ENCODE data around the gene PLBD2.

Gene PLBD2, protein sequence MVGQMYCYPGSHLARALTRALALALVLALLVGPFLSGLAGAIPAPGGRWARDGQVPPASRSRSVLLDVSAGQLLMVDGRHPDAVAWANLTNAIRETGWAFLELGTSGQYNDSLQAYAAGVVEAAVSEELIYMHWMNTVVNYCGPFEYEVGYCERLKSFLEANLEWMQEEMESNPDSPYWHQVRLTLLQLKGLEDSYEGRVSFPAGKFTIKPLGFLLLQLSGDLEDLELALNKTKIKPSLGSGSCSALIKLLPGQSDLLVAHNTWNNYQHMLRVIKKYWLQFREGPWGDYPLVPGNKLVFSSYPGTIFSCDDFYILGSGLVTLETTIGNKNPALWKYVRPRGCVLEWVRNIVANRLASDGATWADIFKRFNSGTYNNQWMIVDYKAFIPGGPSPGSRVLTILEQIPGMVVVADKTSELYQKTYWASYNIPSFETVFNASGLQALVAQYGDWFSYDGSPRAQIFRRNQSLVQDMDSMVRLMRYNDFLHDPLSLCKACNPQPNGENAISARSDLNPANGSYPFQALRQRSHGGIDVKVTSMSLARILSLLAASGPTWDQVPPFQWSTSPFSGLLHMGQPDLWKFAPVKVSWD

DNA sequence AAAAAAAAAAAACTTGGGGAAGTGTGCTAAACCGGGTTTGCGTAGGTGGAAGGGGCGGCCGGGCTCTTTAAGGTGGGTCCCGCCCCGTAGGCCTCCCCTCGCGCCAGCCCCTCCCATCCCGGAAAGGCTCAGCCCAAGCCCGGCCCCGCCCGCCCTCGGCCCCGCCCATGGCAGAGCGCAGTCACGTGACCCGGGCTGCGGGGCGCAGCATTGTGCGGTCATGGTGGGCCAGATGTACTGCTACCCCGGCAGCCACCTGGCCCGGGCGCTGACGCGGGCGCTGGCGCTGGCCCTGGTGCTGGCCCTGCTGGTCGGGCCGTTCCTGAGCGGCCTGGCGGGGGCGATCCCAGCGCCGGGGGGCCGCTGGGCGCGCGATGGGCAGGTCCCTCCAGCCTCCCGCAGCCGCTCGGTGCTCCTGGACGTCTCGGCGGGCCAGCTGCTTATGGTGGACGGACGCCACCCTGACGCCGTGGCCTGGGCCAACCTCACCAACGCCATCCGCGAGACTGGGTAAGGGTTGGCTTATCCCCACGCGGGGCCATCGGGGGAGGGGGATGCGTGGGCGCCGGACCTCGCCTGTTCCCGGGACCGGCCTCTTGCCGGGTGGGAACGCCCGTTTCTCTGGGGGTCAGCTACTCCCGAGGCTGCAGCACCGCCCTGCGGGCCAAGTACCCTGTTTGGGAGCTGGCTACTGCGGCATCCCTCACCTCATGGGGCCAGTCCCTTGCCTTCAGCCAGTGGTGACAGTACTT, at the start of gene PLBD2:
Gene PLBD2 (plus strand): TSS at position 207 of the 752 bp plus-strand sequence. CDS start 14 bp downstream, at position 221.
- peak; percentile 68 for DNase-seq

DNA sequence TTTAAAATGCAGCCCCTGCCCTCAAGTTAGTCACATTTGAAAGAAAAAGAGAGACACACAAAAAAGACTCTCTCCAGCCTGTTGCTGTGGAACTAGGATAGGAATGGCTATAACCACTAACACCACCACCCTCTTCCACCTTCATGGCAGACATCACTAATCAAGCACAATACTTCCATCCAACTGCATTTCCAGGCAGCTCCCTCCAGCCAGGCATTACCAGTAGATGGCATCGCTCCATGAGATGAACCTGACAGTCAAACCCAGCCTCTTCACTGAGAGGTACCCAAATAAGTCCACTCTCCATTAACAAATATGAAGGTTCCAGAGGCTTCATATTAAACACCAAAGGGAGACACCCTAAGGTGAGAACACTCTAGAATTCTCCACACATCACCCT, 47.9 kb upstream of the PLBD2 start:
- DNase-seq, result no peak

DNA sequence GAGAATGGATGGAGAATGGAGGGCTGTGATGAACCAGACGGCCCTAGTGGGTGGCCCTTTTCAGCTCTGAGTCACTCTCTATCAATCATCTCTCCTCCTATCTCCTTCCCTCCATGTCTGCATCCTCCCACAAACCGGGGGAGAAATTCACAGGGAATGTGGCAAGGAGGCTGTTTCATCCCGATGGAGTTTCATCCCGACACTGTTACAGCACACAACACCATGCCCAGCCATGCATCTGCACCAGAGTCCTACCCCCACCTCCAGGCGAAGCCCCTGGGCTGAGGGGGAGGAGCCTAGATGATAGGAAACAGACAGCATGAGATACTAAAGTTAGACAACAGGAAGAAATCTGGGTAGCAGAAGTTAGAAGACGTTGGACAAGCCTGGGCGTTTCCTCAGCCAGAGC, 44.3 kb upstream of the PLBD2 start:
- DNase-seq, result no peak

DNA sequence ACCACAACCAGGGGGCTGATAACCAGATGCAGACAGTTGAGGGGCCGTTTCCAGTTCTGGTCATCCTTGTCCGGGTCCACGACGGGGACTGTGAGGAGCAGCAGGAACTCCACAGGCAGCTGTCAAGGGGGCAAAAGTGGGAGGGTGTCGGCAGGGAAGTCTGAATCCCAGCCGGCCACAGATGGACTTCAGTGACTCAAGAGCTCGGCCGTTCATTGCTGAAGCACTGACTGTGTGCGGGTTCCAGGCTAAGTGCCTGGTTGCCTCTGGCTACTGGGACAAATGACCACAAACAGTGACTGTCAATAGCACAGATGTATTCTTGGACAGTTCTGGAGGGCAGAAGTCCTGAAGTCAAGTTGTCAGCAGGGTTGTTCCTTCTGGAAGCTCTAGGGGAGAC, 43.0 kb upstream of the PLBD2 start:
- DNase-seq, result no peak

DNA sequence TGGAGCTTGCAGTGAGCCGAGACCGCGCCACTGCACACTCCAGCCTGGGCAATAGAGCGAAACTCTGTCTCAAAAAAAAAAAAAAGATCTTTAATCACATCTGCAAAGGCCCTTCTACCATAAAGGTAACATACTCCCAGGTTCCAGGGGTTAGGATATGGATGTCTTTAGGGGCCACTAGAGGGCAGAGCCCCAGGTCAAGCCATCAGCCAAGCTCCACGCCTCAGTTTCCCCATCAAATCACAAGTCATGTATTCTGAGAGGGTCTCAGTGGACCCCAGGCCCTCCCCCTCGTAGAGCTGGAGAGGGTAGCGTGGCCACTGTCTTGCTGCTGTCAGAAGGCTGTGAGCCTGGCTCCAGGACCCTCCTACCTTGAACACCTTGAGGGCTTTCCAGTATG, 42.2 kb upstream of the PLBD2 start:
- DNase-seq, result no peak

DNA sequence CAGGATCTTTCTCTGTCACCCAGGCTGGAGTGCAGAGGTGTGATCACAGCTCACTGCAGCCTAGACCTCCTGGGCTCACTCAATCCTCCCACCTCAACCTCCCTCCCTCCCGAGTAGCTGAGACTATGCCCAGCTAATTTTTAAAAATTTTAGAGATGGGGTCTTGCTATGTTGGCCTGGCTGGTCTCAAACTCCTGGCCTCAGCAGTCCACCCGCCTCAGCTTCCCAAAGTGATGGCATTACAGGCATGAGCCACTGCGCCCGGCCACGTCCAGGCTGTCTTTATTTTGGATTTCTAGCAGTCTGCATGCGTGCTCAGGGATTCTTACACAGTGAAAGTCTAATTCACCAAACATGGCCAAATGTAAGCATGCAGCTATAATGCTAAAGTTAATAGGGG, 41.3 kb upstream of the PLBD2 start:
- no peak for DNase-seq

DNA sequence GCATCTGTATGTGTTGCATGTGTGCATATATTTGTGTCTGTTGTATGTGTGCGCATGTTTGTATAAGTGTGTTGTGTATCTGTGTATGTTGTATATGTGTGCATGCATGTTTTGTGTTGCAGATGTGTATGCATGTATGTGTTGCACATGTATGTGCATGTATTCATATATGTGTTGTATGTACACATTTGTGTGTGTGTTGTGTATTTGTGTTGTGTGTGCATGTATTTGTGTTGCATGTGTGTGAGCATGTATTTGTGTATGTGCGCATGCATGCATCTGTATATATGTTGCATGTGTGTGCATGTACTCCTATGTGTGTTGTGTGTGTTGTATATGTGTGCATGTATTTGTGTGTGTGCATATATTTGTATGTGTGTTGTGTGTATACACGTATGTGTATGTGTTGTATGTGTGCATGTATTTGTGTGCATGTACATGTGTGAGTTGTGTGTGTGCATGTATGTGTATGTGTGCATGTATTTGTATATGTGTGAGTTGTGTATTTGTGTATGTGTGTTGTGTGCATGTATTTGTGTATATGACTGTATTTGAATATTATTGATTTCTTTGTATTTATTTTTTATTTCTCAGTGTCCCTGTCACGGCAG, 40.2 kb upstream of the PLBD2 start:
- DNase-seq, result no peak

DNA sequence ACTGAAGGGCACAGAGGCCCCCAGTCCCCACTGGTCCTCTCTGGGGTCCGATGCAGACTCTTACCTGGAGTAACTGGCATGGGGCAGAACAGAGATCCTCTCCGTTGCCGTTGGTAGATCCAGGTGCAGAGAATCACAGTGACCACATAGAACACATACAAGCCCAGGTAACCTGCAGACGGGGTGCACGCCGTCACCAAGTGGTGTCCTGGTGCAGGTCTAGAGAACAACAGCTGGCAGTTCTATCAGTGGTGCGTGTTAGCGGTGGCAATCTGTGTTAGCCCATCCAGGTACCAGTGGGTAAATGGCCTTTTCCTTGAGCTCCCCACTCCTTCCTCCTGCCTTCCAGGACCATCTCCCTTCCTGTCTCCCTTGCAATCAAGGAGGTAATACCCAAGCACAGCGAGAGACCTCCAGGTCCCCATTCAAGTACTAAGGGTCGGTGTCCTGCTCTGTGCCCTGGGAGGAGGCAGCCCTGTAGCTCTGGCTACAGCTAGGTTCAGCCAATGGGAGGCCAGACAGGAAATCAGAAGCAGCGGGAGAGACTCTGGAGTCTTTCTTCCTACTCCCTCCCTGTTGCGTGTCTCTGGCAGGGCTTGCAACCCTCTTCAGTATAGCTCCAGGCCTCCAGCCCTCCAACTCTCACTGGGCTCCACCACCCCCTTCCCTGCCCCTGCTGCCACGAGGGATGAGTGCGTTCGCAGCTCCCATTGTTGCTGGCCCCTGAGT, 39.3 kb upstream of the PLBD2 start:
- DNase-seq, result no peak

DNA sequence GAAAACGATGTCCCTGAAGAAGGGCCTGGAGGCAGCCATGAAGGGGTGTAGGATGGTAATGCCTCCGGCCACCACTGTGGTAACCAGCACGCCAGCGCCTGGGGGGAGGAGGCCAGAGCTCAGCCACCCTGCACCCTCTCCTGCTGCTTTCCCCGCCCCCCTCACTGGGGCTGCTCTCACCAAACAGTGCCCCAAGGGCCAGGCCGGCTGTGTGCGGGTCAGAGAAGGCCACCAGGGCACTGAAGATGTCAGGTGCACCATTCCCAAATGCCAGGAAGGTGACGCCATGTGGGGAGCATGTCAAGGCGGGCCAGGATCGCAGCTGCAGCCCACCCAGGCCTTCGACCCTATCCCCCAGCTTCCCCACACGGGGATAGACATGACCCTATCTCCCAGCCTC, 38.0 kb upstream of the PLBD2 start:
- DNase-seq, result no peak

DNA sequence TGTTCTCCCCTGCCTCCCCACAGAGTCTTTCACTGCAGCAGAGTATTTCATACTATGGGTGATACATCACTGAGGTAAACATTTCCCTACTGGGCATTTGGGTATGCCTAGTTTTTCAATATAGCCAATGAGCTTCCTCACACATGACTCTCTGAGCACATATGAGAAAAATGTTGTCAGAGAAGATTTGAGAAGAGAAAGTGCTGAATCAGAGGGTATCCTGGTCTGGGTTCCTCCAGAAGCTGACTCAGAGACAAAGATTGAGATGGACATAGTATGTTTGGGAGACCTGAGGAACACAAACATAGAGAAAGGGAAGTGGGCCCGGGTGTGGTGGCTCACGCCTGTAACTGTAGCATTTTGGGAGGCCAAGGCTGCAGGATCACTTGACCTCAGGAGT, 36.0 kb upstream of the PLBD2 start:
- peak; percentile 28 for DNase-seq

DNA sequence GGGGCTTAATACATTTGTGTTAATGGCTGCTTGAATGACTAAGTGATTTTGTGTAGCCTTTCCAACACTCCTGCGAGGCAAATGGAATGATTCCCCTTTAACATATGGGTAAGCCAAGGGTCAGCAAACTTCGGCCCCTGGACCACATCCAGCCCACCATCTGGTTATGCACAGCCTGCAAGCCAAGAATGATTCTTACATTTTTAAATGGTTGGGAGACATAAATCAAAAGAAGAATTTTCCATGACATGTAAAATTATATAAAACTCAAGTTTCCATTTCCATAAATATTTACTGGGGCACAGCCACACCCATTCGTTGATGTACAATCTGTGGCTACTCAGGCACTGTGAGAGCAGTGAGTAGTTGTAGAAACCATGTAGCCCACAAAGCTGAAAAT, 32.5 kb upstream of the PLBD2 start:
- DNase-seq, result no peak

DNA sequence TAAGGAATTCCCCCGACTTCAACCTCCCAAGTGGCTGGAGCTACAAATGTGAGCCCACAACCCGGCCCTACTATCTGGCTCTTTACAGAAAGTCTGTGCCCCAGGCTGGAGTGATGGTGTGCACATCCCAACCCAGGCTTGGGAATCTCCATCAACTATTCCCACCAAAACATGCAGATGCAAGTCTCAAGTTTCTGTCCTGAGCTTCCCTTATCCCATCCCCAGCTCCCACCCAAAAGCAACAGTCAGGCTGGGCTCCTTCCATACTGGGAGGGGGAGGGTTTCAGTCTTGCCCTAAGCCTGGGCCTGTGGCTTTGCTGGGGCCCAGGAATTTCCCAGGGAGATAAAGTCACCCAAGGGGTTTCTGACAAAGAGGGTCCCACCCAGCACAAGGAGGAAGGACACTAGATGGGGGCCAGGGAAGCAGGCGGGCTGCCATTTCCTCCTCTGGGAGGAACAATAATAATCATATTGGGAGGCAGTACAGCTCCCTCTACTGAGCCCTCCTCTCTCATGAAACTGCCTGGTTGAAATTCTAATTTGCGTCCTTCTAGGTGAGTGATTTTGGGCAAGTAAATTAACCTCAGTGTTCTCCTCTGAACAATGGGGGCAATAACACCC, 31.5 kb upstream of the PLBD2 start:
- DNase-seq, result no peak

DNA sequence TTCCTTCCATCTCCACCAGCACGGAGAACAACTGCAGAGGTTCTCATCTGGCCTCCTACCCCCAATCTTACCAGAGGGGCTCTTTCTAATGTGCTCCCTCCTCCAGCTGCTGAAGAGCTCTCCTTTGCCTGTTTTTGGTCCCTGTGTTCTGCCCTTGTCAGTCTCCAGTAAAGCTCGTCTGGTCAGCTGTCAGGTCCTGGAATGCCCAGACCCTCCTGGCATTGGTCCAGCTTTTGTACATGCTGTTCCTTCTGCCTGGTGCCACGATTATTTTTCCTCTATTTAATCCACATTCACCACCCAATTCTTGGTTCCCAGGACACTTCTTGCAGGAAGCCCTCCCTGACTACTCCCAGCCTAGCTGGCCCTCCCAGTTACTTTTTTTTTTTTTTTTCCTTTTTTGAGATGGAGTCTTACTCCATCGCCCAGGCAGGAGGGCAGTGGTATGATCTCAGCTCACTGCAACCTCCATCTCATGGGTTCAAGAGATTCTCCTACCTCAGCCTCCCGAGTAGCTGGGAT, 30.0 kb upstream of the PLBD2 start:
- no peak for DNase-seq

DNA sequence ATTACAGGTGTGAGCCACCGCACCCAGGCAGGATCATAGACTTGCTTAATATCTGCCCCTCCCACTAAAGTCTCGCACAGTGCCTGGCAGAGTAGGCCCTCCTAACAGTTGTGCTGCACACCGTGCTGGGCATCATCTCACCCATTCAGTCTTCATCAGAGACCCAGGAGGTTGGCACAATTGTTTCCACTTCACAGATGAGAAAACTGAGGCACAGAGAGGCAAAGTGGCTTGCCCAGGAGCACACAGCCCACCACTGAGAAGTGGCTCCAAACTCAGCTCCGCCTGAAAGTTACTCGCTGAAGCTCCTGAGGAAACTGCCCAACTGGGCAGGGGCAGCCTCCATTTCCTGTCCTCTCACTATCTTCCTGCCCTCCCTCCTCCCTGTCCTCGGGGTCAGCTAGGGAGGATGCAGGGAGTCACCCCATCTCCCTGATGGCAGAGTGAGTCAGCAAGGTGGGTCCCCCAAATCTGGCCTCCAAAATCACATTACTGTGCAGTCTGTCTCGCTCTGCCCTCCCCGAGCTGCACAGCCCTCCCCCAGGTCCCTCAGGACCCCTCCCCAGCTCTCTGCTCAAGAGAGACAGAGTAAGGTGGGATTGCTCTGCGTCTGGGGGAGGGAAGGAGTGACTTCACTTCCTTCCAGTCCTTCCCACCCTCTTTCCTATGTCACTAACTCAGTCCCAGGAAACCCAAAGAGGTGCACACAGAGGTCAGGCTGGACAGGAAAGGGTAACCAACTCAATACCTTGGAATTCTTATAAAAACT, 29.2 kb upstream of the PLBD2 start:
- no peak for DNase-seq

DNA sequence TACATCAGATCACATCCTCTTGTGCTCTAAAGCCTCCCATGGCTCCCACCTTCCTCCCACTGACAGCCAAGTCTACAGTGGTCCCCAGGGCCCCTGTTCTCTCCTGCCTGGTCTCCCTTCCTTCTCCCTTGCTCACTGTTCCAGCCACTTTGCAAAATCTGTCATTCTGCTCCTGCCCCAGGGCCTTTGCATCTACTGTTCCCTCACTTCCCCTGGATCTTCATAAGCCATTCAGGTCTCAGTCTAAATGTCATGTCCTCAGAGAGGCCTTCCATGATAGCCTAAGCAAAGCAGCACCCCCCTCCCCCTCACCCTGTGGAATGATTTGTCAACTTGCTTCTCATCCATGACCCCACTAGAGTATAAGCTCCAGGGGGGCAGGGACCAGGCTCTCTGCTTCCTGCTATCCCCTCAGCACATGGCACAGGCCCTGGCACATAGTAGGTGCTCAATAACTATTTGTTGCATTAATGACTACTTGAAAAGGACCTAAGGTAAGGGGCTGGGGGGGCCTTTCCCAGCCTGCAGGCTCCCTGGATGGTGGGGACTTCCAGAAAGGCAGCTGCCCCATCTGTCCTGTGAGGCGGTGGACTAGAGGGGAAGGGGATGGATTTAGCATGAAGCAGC, 28.5 kb upstream of the PLBD2 start:
- DNase-seq, result no peak

DNA sequence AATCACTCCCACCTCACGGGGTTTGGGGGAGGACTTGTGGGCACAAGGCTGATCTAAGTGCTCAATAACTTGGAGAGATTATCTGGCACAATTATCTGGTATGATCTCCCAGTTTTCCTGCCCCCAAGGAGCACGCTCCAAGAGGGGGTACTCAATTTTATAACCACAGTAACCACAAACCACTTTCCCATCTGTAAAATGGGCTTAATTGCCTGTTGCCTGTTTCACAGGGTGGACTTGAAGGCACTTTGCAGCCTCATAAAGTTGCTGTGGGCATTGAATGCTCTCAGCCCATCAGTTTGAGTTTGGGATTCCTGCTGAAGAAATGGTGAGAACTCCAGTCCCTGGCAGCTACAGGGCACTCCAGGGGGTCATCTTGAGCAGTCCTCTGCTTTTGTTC, 27.9 kb upstream of the PLBD2 start:
- no peak for DNase-seq

DNA sequence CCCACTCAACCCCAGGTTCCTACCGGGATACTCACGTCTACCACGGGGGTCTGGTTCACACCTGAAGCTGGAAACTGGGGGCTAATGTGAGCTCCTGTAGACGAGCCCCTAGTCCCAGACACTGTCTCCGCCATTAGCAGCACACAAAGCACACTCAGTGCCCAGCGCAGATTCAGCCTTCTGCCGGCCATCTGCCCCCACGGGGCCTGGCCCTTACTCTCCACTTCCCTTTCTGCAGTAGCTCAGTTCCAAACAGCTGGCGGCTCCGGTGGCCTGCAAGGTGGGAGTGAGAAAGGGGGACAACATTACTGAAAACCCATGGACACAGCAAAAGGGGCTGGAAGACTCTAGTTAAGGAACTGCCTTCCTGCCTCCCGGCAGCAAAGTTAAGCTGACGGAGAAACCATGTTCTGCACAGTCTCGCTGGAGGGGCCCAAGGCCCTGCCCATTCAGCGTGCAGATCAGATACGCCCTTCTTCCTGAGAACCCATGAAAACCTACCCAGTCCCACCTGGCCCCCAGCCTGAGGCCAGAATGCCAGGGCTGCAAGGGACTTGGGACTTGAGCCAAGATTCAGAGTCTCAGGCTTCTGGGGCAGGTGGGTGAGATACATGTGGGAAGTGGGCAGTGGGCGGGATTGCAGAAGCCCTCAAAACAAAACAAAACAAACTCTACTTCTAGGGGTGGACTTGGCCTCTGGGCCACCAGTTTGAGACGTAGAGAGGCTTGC, 25.5 kb upstream of the PLBD2 start:
- no peak for DNase-seq

DNA sequence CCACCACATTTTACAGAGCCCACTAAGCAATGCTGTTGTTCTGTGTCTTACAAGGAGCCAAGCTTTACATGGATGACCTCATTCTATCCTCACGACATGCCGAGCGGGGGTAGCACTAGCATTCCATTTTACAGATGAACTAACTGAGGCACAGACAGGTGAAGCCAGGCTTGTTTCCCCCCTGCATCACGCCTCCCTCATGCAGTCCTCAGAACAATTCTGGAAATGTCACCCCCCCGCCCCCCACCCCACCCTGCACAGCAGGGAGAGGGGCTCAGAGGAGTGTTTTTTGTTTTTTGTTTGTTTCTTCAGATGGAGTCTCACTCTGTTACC, 25.0 kb upstream of the PLBD2 start:
- no peak for DNase-seq

DNA sequence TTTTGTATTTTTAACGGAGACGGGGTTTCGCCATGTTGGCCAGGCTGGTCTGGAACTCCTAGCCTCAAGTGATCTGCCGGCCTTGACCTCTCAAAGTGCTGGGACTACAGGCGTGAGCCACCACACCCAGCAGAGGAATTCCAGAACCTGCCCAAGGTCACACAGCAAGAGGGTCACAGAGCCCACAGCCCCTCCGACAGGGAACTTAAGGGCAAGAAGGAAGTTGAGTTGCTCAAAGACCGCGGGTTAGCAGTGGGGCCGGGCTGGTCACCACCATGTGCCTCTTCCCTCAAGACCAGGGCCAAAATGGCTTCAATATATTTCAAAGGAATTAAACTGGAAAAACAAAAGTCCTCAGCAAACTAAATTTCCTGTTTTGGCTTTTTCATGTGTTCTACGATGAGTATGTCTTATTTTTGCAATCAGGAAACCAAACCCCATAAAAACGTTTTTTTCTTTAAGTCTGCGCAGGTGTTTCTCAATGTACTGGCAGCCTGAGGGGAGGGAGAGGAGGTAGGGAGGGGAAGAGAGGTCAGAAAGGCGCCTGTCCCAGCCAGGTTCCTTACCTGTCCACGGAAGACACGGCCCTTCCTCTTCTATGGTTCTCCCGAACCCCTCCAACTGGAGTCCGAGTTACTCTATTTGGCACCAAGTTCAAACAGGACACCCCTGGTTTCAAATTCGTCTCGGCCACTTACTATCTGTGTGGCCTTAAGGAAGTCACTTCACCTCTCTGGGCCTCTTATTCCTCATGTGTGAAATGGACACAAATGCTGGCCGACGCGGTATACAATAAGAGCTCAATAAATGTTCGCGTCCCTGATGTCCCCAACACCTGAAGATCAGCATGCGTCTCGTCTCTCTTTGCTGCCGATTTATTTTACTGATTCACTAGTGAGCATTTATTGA, 24.3 kb upstream of the PLBD2 start:
- DNase-seq, result no peak
